Activated CD8-positive, alpha-beta T cell treated with anti-CD3 and anti-CD28 coated beads for 36 hours (primary cell): ENCODE measurements around the gene PRSS38. TPM values are rescaled to one million over a fixed set of nuclear protein-coding genes. Genes with fewer than 3 reads are reported as not detected.

ENCODE experiments used
- ATAC-seq: fragments of 200-7000 bp; cut with Tn5 transposase; one replicate; pipeline ENCODE4 v1.10.0; 2021; ENCODE audit warnings: mild to moderate bottlenecking, moderate library complexity
- CTCF ChIA-PET: fragments of 350-600 bp; sonication (Branson Sonifier 250); formaldehyde crosslinking; loops from one replicate; lab custom pipeline; 2021; ENCODE audit warnings: antibody characterized with exemption; lab: Charles Lee
- POLR2A ChIA-PET: fragments of 350-600 bp; sonication (Branson Sonifier 250); formaldehyde crosslinking; loops from one replicate; lab custom pipeline; 2021; ENCODE audit warnings: antibody characterized with exemption; lab: Charles Lee
- DNase-seq: peaks from one replicate; pipeline ENCODE4 v3.0.0-alpha.2; 2020
- H3K27ac Mint-ChIP-seq: one replicate; pipeline ENCODE4 v1.8.0; 2021; ENCODE audit warnings: mild to moderate bottlenecking, mixed read lengths
- H3K27me3 Mint-ChIP-seq: one replicate; pipeline ENCODE4 v1.8.0; 2021; ENCODE audit warnings: mixed read lengths
- H3K36me3 Mint-ChIP-seq: one replicate; pipeline ENCODE4 v1.8.0; 2021; ENCODE audit warnings: low read depth, mixed read lengths
- H3K4me1 Mint-ChIP-seq: one replicate; pipeline ENCODE4 v1.8.0; 2021; ENCODE audit warnings: low read depth, mixed read lengths
- H3K4me3 Mint-ChIP-seq: one replicate; pipeline ENCODE4 v1.8.0; 2021; ENCODE audit warnings: mild to moderate bottlenecking, moderate library complexity, mixed read lengths
- H3K9me3 Mint-ChIP-seq: one replicate; pipeline ENCODE4 v1.8.0; 2021; ENCODE audit warnings: mixed read lengths
- intact Hi-C: fragments of 100-400 bp; cut with micrococcal nuclease; formaldehyde crosslinking; loops from one replicate; pipeline ENCODE4 v1.10.0; 2022
- total RNA-seq, 2 experiments: library from RNA; stranded (reverse); gene quantifications; one replicate each; pipeline ENCODE4 v1.2.3, GENCODE V29; 2021
- TF ChIP-seq, protein P1 (sequence below): fragments of 200-600 bp; IDR thresholded peaks from one replicate; pipeline ENCODE4 v1.8.0; 2022; ENCODE audit warnings: antibody characterized with exemption, mild to moderate bottlenecking

Gene PRSS38
- total RNA-seq, 2 experiments from 2014 or later = not detected

DNA sequence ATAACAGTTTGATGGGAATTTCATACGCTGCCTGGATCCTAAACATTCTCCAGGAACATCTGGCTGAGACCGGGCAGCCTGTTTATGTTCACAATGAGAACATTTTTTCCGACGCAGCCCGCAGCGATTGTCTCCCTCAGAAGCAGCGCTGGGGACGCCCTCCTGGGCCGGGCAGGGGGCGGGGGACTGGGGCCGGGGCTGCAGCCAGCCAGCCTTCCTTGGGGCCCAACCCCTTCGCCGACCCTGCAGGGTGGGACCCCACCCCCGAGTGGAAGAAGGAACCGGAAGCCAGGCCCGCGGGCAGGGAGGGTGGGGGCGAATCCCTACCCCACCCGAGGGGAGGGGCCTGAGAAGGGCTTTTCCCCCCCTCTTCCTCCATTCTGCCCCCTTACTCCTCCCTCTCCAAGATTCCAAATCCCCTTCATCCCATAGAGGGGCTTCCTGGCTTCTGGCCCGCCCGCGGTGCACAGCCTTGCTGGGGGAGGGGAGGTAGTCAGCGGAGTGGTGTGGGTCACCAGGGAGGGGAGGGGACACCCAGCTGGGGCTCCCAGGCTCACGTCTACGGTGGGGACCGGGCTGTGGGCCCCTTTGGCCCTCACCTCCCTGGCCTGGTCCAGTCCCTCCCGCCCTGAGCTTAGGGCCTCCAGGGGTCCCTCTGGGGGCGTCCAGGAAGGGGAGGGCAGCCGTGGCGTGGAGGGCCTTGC is 71.7 kb downstream of the PRSS38 start:
- CTCF ChIA-PET = interaction anchor here (0.9 to 1.4 kb wide), 2 partner anchors 11 to 125 kb away, joined by 3 to 5 read pairs; no protein-coding TSS in a partner anchor
- Mint-ChIP-seq H3K4me3 (no peak overlapping the region), H3K36me3 (no peaks in the 10 kb centered on the region), H3K27me3 (no peaks in the 10 kb centered on the region), H3K4me1 (peaks cover 20% of the 10 kb centered on the region), H3K9me3 (no peaks in the 10 kb centered on the region), H3K27ac (no peak overlapping the region)
- POLR2A ChIA-PET = interaction anchor here (1.1 kb wide), 1 partner anchor 63 kb away, joined by 3 read pairs; no protein-coding TSS in a partner anchor
- intact Hi-C loops = no loop called here
- DNase-seq (peak; percentile 57), ATAC-seq (peak; percentile 38)
- TF ChIP-seq, protein P1, sequence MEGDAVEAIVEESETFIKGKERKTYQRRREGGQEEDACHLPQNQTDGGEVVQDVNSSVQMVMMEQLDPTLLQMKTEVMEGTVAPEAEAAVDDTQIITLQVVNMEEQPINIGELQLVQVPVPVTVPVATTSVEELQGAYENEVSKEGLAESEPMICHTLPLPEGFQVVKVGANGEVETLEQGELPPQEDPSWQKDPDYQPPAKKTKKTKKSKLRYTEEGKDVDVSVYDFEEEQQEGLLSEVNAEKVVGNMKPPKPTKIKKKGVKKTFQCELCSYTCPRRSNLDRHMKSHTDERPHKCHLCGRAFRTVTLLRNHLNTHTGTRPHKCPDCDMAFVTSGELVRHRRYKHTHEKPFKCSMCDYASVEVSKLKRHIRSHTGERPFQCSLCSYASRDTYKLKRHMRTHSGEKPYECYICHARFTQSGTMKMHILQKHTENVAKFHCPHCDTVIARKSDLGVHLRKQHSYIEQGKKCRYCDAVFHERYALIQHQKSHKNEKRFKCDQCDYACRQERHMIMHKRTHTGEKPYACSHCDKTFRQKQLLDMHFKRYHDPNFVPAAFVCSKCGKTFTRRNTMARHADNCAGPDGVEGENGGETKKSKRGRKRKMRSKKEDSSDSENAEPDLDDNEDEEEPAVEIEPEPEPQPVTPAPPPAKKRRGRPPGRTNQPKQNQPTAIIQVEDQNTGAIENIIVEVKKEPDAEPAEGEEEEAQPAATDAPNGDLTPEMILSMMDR = no peak

DNA sequence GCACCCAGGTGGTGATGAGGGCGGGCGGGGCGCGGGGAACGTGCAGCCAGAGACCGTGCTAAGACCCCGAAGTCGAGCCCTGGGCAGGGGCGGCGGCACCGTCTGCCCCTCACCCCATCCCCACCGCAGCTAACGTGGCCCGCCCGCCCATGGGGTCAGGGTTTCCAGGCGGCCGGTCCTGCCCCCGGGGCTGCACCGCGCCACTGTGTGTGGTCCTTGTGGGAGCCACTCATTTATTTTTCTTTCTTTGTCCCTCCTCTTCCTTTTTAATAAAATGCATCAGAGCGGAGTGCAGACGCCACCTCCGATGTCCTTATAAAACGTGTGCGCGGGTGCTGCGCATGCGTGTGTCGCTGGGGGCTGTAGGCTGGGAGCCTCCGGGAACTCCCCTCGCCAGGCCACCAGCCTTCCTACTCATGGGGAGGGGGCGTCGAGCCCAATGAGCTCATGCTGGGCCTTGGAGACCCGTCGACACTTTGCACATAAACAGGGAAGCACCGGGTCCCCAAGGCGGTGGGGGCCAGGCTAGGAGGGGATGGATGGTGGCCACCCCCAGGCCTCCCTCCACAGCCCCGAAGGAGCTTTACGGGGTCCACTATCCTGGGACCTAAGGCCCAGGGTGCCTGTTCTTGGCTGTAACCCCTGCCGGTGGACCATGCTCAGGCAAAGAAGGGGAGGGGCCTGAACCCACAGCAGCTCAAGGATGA is 72.4 kb downstream of the PRSS38 start:
- H3K4me3 Mint-ChIP-seq = no peak overlapping the region
- ATAC-seq (peak; percentile 50), DNase-seq (peak; percentile 33)
- no peaks in the 10 kb centered on the region for H3K27me3 Mint-ChIP-seq
- ChIA-PET CTCF (no interaction called here), POLR2A (interaction anchor here (1.1 kb wide), 1 partner anchor 62 kb away, joined by 3 read pairs; no protein-coding TSS in a partner anchor)
- intact Hi-C loops = no loop called here
- H3K27ac Mint-ChIP-seq = peak overlapping the region; percentile 55
- H3K36me3 Mint-ChIP-seq = no peaks in the 10 kb centered on the region
- H3K9me3 Mint-ChIP-seq = no peaks in the 10 kb centered on the region
- H3K4me1 Mint-ChIP-seq = peaks cover 20% of the 10 kb centered on the region
- TF ChIP-seq, protein P1 = no peak

DNA sequence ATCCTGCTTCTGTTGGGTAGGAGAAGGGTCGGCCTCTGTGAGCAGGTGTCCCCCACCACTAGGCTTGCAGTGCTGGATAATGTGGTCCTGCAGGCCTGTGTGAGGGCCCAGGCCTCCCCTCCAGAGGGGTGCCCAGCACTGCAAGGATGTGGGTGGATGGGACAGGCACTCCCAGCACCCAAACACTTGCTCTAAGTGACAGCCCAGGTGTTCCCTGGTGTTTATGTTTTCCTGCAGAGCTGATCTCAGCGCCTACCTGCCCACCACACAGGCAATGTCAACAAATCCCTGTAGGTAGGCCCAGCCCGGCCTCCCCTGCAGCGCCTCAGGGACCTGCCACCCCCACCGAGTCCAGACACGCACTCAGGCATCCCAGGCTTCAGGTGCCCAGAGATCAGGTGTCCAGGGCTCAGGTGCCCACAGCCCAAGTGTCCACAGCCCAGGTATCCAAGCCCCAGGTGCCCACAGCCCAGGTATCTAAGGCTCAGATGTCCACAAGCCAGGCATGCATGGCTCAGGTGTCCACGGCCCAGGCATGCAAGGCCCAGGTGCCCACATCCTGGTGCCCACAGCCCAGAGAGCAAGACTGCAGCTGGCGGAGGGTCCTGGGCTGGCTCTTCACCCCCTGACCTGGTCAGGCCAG is 73.0 kb downstream of the PRSS38 start:
- ATAC-seq = no peak
- Mint-ChIP-seq H3K4me3 (no peak overlapping the region), H3K4me1 (peaks cover 20% of the 10 kb centered on the region), H3K9me3 (no peaks in the 10 kb centered on the region), H3K36me3 (no peaks in the 10 kb centered on the region), H3K27me3 (no peaks in the 10 kb centered on the region), H3K27ac (no peak overlapping the region)
- ChIA-PET CTCF (no interaction called here), POLR2A (interaction anchor here (1.1 kb wide), 1 partner anchor 62 kb away, joined by 3 read pairs; no protein-coding TSS in a partner anchor)
- intact Hi-C loops = no loop called here
- TF ChIP-seq, protein P1 = no peak
- DNase-seq = peak; percentile 1

DNA sequence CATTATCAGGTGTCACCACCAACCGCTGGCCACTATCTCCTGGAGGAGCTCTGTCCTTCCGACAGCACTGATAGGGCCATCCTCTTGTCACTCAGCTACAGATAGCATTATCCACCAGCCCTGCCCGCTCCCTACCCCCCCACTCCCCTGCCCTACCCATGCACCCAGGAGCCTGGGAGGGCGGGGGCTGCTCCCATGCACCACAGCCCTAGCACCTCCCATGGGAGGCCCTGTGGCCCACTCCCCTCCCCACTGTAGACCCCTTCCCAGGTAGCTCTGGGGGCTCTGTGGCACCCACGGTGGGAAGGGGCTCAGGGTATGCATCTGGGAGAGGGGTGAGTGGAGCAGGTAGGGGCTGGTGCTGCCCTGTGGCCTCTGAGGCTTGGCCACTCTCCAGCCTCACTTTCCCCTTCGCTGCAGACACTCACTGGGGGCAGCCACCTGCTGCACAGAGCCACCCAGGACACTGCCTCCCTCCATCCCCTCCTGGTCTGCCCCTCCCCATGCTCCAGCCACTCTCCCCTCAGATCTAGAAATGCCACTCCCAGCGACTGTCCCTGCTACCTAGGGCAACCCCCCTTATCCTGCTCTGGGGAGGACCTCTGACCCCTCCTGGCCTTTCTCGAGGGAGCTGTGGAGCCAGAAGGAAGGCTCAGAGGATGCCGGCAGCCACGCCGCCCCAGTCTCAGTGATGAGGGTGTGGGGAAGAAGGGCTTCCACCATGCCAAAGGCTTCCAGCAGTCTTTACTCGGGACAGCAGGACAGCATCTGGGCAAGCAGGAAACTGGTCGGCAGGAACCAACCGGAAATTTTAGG is 73.8 kb downstream of the PRSS38 start:
- intact Hi-C loops = no loop called here
- DNase-seq (peak; percentile 1), ATAC-seq (no peak)
- H3K27ac Mint-ChIP-seq = no peak overlapping the region
- no peaks in the 10 kb centered on the region for H3K27me3 Mint-ChIP-seq
- H3K4me3 Mint-ChIP-seq = no peak overlapping the region
- TF ChIP-seq, protein P1 = no peak
- H3K36me3 Mint-ChIP-seq = no peaks in the 10 kb centered on the region
- H3K9me3 Mint-ChIP-seq = no peaks in the 10 kb centered on the region
- ChIA-PET POLR2A (no interaction called here), CTCF (no interaction called here)
- H3K4me1 Mint-ChIP-seq = peaks cover 20% of the 10 kb centered on the region
